AG04449 (cell line): ENCODE data around the gene PRAMEF12.
"Not testable (repeated sequence)": the region's sequence is repeated elsewhere in the genome, so short reads cannot be mapped to it uniquely, and the experiment has no call there.

Experiments
- CTCF ChIA-PET: fragments of 350-600 bp; formaldehyde crosslinking; extraction: SDS; loops from one replicate; lab custom pipeline; 2021; ENCODE audit warnings: antibody characterized with exemption; lab: Yijun Ruan, JAX
- POLR2A ChIA-PET: fragments of 400-600, 350-600 bp; formaldehyde crosslinking; extraction: SDS; loops from one replicate; lab custom pipeline; 2020; ENCODE audit warnings: antibody characterized with exemption, inconsistent platforms; lab: Yijun Ruan, JAX
- DNase-seq: peaks from one replicate; pipeline ENCODE4 v3.0.0-alpha.2; 2010; ENCODE audit warnings: low read depth, low spot score
- H3K4me3 ChIP-seq: 2 replicates; pipeline ENCODE4 v1.5.1; 2011; ENCODE audit warnings: low read depth, mild to moderate bottlenecking, control low read depth, low read length
- TF ChIP-seq, protein P1 (sequence below): IDR thresholded peaks from one replicate; pipeline ENCODE4 v1.5.1; 2011; ENCODE audit warnings: mild to moderate bottlenecking, moderate library complexity, low read length, control low read depth, inconsistent platforms; ENCODE audit not compliant: insufficient read depth; ENCODE audit errors: missing control alignments

The PRAMEF12 gene

DNA sequence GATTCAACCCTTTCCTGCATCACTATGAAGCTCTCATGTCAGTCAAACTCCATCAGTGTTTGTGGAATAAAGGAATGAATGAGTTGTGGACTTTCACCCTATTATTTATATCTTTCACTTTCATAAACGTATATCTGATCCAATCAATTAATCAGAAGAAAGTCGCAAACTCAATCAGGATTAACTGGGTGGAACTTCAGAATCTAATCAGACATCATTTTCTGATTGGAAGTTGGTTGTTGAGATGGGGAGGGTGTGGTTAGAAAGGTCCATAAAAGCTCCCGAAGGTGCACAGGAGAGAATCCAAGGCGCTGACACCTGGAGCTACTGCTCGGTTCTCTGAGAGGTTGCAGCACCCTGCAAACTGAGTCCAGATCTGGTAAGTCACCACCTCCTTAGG is at the start of gene PRAMEF12:
PRAMEF12 (plus strand) TSS at position 301 of the 400 bp plus-strand sequence. CDS start 1,130 bp downstream, outside the sequence.
- CTCF ChIA-PET: no interaction called here
- POLR2A ChIA-PET: no interaction called here
- DNase-seq: no peak
- H3K4me3 ChIP-seq: no peak within 1 kb of the TSS
- TF ChIP-seq, protein P1, sequence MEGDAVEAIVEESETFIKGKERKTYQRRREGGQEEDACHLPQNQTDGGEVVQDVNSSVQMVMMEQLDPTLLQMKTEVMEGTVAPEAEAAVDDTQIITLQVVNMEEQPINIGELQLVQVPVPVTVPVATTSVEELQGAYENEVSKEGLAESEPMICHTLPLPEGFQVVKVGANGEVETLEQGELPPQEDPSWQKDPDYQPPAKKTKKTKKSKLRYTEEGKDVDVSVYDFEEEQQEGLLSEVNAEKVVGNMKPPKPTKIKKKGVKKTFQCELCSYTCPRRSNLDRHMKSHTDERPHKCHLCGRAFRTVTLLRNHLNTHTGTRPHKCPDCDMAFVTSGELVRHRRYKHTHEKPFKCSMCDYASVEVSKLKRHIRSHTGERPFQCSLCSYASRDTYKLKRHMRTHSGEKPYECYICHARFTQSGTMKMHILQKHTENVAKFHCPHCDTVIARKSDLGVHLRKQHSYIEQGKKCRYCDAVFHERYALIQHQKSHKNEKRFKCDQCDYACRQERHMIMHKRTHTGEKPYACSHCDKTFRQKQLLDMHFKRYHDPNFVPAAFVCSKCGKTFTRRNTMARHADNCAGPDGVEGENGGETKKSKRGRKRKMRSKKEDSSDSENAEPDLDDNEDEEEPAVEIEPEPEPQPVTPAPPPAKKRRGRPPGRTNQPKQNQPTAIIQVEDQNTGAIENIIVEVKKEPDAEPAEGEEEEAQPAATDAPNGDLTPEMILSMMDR: no peak

DNA sequence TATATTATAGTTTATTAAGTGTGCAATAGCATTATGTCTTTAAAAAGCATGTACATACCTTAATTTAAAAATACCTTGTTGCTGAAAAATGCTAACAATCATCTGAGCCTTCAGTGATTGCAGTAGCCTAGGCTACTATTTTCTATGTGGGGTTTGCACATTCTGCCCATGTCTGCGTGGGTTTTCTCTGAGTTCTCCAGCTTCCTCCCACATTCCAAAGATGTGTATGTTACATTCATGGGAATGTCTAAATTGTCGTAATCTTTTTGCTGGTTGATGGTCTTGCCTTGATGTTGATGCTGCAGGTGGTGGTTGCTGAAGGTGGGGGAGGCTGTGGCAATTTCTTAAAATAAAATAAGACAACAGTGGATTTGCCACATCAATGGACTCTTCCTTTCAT is 45.1 kb upstream of the PRAMEF12 start:
- CTCF ChIA-PET: no interaction called here
- POLR2A ChIA-PET: no interaction called here
- TF ChIP-seq, protein P1: no peak
- DNase-seq: no peak
- H3K4me3 ChIP-seq: no peak overlapping the region

DNA sequence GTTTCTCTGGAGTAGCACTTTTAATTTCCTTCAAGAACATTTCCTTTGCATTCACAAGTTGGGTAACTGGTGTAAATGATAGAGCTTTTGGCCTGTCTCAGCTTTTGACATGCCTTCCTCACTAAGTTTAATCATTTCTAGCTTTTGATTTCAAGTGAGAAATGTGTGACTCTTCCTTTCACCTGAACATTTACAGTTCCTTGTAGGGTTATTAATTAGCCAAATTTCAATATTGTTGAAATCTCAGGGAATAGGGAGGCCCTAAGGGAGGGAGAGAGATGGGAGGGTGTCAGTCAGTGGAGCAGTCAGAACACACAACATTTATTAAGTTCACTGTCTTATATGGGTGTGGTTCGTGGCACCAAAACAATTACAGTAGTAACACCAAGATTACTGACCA is 43.4 kb upstream of the PRAMEF12 start:
- TF ChIP-seq, protein P1: no peak
- CTCF ChIA-PET: no interaction called here
- DNase-seq: no peak
- POLR2A ChIA-PET: no interaction called here
- no peak overlapping the region for H3K4me3 ChIP-seq

DNA sequence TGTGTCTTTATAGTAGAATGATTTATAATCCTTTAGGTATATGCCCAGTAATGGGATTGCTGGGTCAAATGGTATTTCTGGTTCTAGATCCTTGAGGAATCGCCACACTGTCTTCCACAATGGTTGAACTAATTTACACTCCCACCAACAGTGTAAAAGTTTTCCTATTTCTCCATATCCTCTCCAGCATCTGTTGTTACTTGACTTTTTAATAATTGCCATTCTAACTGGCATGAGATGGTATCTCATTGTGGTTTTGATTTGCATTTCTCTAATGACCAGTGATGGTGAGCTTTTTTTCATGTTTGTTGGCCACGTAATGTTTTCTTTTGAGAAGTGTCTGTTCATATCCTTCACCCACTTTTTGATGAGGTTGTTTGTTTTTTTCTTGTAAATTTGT is 42.5 kb upstream of the PRAMEF12 start:
- POLR2A ChIA-PET, DNase-seq, CTCF ChIA-PET, H3K4me3 ChIP-seq: not testable (repeated sequence)

DNA sequence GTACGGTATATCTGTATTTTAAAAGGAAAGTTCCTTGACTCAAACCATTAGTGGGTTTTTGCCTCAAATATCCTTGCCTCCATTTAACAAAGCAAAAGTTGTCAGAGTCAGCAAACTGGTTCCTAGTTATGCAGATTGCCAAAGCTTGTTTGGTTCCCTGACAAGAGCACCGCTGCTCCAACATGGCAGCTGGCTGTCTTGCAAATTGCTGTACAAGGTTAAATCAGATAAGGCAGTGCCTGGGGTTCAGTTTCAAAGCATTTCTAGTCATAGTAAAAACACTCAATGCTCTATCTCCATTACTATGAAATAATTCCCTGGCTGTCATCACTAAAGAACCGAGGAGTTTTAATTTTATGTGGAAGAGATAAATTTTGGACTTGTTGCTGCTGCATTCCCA is 38.9 kb upstream of the PRAMEF12 start:
- TF ChIP-seq, protein P1: no peak
- no peak overlapping the region for H3K4me3 ChIP-seq
- POLR2A ChIA-PET: no interaction called here
- no peak for DNase-seq
- CTCF ChIA-PET: no interaction called here

DNA sequence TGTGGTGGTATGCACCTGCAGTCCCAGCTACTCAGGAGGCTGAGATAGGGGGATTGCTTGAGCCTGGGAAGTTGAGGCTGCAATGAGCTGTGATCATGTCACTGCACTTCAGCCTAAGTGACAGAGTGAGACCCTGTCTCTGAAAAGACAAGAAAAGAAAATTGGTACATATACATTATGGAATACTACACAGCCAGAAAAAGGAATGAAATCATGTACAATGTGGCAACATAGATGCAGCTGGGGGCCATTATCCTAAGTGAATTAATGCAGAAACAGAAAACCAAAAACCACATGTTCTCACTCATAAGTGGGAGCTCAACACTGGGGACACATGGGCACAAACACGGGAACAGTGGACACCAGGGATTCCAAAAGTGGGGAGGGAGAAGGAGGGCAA is 34.6 kb upstream of the PRAMEF12 start:
- POLR2A ChIA-PET: no interaction called here
- DNase-seq: no peak
- CTCF ChIA-PET: no interaction called here
- no peak overlapping the region for H3K4me3 ChIP-seq
- TF ChIP-seq, protein P1: no peak

DNA sequence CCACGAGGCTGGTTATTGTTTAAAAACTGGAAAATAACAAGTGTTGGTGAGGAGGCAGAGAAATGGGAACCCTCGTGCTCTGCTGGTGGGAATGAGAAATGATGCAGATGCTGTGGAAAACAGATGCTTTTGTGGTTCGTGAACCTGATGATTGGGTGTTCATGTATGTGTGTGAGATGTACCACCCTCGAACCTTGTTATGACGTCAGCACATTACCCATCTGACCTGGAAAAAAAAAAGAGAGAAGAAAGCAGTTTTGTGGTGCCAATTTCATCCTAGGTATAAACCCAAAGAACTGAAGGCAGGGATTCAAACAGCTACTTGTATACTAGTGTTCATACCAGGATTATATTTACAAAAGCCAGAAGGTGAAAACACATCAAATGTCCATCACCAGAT is 33.9 kb upstream of the PRAMEF12 start:
- POLR2A ChIA-PET: no interaction called here
- DNase-seq: no peak
- CTCF ChIA-PET: no interaction called here
- TF ChIP-seq, protein P1: no peak
- no peak overlapping the region for H3K4me3 ChIP-seq
